Transverse colon (tissue), 4 donors: ENCODE measurements around the gene DPH6. TPM values are rescaled to one million over a fixed set of nuclear protein-coding genes. Genes with fewer than 3 reads are reported as not detected.
"Not testable (repeated sequence)": the region's sequence is repeated elsewhere in the genome, so short reads cannot be mapped to it uniquely, and the experiment has no call there.

Experiments used
- DNase-seq: peaks from one replicate; pipeline ENCODE4 v3.0.0-alpha.2; 2019
- H3K27ac ChIP-seq, 4 donors: fragments of 200-600 bp; sonication (generic); 2 replicates each; pipeline ENCODE4 v1.5.1; 2016 to 2018; ENCODE audit warnings: inconsistent platforms in 4 of 4
- H3K27me3 ChIP-seq: fragments of 200-600 bp; sonication (generic); 2 replicates; pipeline ENCODE4 v1.5.1; 2017; ENCODE audit warnings: inconsistent platforms
- H3K36me3 ChIP-seq, 4 donors: fragments of 200-600 bp; sonication (generic); 2 replicates each; pipeline ENCODE4 v1.5.1; 2017 to 2019; ENCODE audit warnings: inconsistent platforms in 4 of 4
- H3K4me1 ChIP-seq, 4 donors: fragments of 200-600 bp; sonication (generic); 2 replicates each; pipeline ENCODE4 v1.5.1; 2017 to 2020; ENCODE audit warnings: inconsistent platforms in 4 of 4
- H3K4me3 ChIP-seq, 4 donors: fragments of 200-600 bp; sonication (generic); 1 replicate in 1 of 4; 2 replicates in 3 of 4; pipeline versions ENCODE4 v1.5.1 to v1.6.1; 2017 to 2019; ENCODE audit warnings: inconsistent platforms in 4 of 4
- H3K9me3 ChIP-seq, 2 donors: fragments of 200-600 bp; sonication (generic); 2 replicates each; pipeline ENCODE4 v1.5.1; 2017 to 2019; ENCODE audit warnings: inconsistent platforms in 2 of 2
- CTCF ChIP-seq, 5 experiments: fragments of 200-600 bp in 3 of 5; fragments of 450-650 bp in 2 of 5; sonication (generic) in 3 of 5; IDR thresholded peaks; 1 replicate in 2 of 5; 2 replicates in 3 of 5; pipeline ENCODE4 v1.5.1; 2016 to 2017; ENCODE audit warnings: antibody characterized with exemption in 5 of 5, inconsistent platforms in 3 of 5, mild to moderate bottlenecking in 2 of 5, moderate library complexity in 1 of 5
- EP300 ChIP-seq: sonication (generic); formaldehyde crosslinking; IDR thresholded peaks from one replicate; pipeline ENCODE4 v1.6.1; 2017; ENCODE audit warnings: antibody characterized with exemption, low read depth
- POLR2A ChIP-seq: fragments of 450-650 bp; IDR thresholded peaks from one replicate; pipeline ENCODE4 v1.6.1; 2016; ENCODE audit warnings: antibody characterized with exemption, mild to moderate bottlenecking, moderate library complexity
- POLR2AphosphoS5 ChIP-seq, 3 donors: sonication (generic); formaldehyde crosslinking; IDR thresholded peaks; one replicate each; pipeline ENCODE4 v1.6.1; 2016; ENCODE audit warnings: antibody characterized with exemption in 3 of 3
- WGBS, 2 donors: methylation state at CpG; one replicate each; pipeline ENCODE4 v1.1.5; 2018; ENCODE audit warnings: low coverage in 1 of 2; 5-methylcytosine and 5-hydroxymethylcytosine counted together
- in situ Hi-C, 4 donors: fragments of 200-750 bp; cut with MboI; loops; one replicate each; pipeline versions ENCODE4 v1.15.0 to v1.15.1; 2017; ENCODE audit warnings: low sequenced_read_pairs in 3 of 4, low pct_ligation_motif_present in 1 of 4, low pct_unique_long_range_greater_than_20kb in 1 of 4
- intact Hi-C: fragments of 100-400 bp; cut with DNase I; formaldehyde crosslinking; loops from one replicate; pipeline ENCODE4 v1.15.1; 2023; ENCODE audit warnings: low total_unique reads
- total RNA-seq, 4 donors: library from RNA; depleted of rRNA; stranded (reverse); fragments of >200 nt; gene quantifications; one replicate each; pipeline ENCODE4 v1.1.0, GENCODE V29; 2016

The DPH6 gene
- total RNA-seq, 4 donors from 2014 or later = 20.6 to 76.7 (median 39.9) TPM

GRCh38 chr15:35443376-35443775 lies 102.6 kb downstream of the DPH6 start:
- Histone ChIP-seq H3K4me3 (no peak overlapping the region), H3K27ac (no peak overlapping the region), H3K9me3 (no peaks in the 10 kb centered on the region), H3K4me1 (peaks cover 0 to 5% (median 0%) of the 10 kb centered on the region in 4 donors), H3K36me3 (no peaks in the 10 kb centered on the region), H3K27me3 (no peaks in the 10 kb centered on the region)
- intact Hi-C loops = loop anchor here (5.0 to 10.0 kb wide), 2 partner anchors 146 to 369 kb away; no protein-coding TSS in a partner anchor
- DNase-seq = no peak
- TF ChIP-seq EP300 = no peak
- no peak for TF ChIP-seq POLR2AphosphoS5 (IDR thresholded peaks at IDR 0.05)
- TF ChIP-seq POLR2A = no peak
- no peak for TF ChIP-seq CTCF (IDR thresholded peaks at IDR 0.05)
- in situ Hi-C loops = loop anchor here (10.0 to 25.0 kb wide), 4 partner anchors 156 to 369 kb away; partner anchors contain the start of gene NANOGP8 (in 2 of the 4)

DNA sequence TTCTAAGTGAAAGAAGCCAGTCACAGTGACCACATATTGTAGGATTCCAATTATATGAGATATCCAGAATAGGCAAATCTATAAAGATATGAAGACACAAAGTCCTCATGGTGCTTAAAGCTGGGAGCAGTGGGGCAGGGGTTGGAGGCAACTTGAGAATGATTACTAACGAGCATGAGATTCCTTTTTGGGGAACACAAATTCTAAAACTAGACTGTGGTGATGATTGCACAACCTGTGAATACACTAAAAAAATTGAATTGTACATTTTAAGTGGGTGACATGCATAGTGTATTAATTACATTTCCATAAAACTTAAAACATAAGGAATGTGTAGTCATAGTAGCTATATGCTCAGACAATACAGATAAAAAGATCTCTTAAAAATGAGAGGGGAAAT lies 103.2 kb downstream of the DPH6 start:
- no peaks in the 10 kb centered on the region for H3K9me3 ChIP-seq
- no peaks in the 10 kb centered on the region for H3K36me3 ChIP-seq
- 71 to 91% methylated on average over 1 of the region's 1 CpG for WGBS, 2 donors
- intact Hi-C loops (loop anchor here (5.0 to 10.0 kb wide), 2 partner anchors 145 to 368 kb away; no protein-coding TSS in a partner anchor), in situ Hi-C loops (loop anchor here (10.0 to 25.0 kb wide), 4 partner anchors 155 to 368 kb away; partner anchors contain the start of gene NANOGP8 (in 2 of the 4))
- no peak for TF ChIP-seq CTCF (IDR thresholded peaks at IDR 0.05)
- TF ChIP-seq POLR2AphosphoS5 (IDR thresholded peaks at IDR 0.05) = no peak
- TF ChIP-seq POLR2A = no peak
- no peak for TF ChIP-seq EP300
- H3K4me1 ChIP-seq = peaks cover 0 to 5% (median 0%) of the 10 kb centered on the region in 4 donors
- H3K27ac ChIP-seq = no peak overlapping the region
- H3K27me3 ChIP-seq = no peaks in the 10 kb centered on the region
- H3K4me3 ChIP-seq = no peak overlapping the region
- DNase-seq = no peak

DNA sequence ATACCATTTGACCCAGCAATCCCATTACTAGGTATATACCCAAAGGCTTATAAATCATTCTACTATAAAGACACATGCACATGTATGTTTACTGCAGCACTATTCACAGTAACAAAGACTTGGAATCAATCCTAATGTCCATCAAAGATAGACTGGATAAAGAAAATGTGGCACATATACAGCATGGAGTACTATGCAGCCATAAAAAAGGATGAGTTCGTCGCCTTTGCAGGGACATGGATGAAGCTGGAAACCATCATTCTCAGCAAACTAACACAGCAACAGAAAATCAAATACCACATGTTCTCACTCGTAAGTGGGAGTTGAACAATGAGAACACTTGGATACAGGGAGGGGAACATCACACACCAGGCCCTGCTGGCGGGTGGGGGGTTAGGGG lies 104.7 kb downstream of the DPH6 start:
- WGBS, 2 donors = 99 to 100% methylated on average over 4 of the region's 4 CpGs
- in situ Hi-C loops = loop anchor here (10.0 to 25.0 kb wide), 4 partner anchors 154 to 366 kb away; partner anchors contain the start of gene NANOGP8 (in 2 of the 4)
- not testable (repeated sequence) for H3K36me3 ChIP-seq

DNA sequence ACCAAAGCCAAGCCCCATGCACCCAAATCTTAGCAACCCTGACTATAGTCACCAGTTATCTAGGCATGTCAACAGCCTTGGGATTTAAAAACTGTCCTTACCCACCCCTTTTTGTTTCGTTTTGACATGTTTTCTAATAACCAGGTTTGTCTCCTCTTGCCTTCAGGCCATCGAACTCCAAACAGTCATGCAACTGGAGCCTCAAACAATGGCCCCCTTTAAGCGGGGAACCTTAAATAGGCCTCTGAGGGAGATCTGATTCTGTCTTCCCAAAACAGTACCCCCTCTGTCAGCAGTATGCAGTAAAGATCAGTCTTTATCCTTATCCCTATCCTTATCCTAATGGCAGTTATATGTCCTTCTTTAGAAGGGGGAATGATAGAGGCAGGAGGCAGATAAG lies 105.7 kb downstream of the DPH6 start:
- Histone ChIP-seq H3K27me3 (no peaks in the 10 kb centered on the region), H3K4me3 (no peak overlapping the region), H3K36me3 (peaks cover 0 to 4% (median 0%) of the 10 kb centered on the region in 4 donors), H3K4me1 (peaks cover 0 to 5% (median 0%) of the 10 kb centered on the region in 4 donors), H3K27ac (no peak overlapping the region), H3K9me3 (no peaks in the 10 kb centered on the region)
- intact Hi-C loops = loop anchor here (5.0 to 10.0 kb wide), 2 partner anchors 143 to 365 kb away; no protein-coding TSS in a partner anchor
- WGBS, 2 donors = 85 to 93% methylated on average over 2 to 3 of the region's 3 CpGs
- TF ChIP-seq POLR2A = no peak
- TF ChIP-seq EP300 = no peak
- no peak for TF ChIP-seq CTCF (IDR thresholded peaks at IDR 0.05)
- no peak for TF ChIP-seq POLR2AphosphoS5 (IDR thresholded peaks at IDR 0.05)
- in situ Hi-C loops = loop anchor here (10.0 to 25.0 kb wide), 4 partner anchors 153 to 365 kb away; partner anchors contain the start of gene NANOGP8 (in 2 of the 4)
- DNase-seq = no peak

More for the DNA sequence above, 104.7 kb downstream of the DPH6 start:
- H3K9me3 ChIP-seq, DNase-seq, H3K27me3 ChIP-seq, H3K27ac ChIP-seq, H3K4me3 ChIP-seq, H3K4me1 ChIP-seq: not testable (repeated sequence)
- intact Hi-C loops = loop anchor here (5.0 to 10.0 kb wide), 2 partner anchors 144 to 366 kb away; no protein-coding TSS in a partner anchor
